Retinal pigment epithelial cell (primary cell): ENCODE measurements around the gene BMERB1.
"Not testable (repeated sequence)": the region's sequence is repeated elsewhere in the genome, so short reads cannot be mapped to it uniquely, and the experiment has no call there.

Experiments
- DNase-seq: peaks from one replicate; pipeline ENCODE4 v3.0.0-alpha.2; 2010; ENCODE audit warnings: low read depth
- H3K4me3 ChIP-seq: 2 replicates; pipeline ENCODE4 v1.5.1; 2011; ENCODE audit warnings: mild to moderate bottlenecking, low read length, control low read depth, moderate library complexity
- TF ChIP-seq, protein P1 (sequence below): conservative IDR thresholded peaks from 2 replicates; pipeline ENCODE4 v1.5.1; 2011; ENCODE audit warnings: low read depth, low read length, control low read depth, inconsistent platforms

BMERB1 gene

DNA sequence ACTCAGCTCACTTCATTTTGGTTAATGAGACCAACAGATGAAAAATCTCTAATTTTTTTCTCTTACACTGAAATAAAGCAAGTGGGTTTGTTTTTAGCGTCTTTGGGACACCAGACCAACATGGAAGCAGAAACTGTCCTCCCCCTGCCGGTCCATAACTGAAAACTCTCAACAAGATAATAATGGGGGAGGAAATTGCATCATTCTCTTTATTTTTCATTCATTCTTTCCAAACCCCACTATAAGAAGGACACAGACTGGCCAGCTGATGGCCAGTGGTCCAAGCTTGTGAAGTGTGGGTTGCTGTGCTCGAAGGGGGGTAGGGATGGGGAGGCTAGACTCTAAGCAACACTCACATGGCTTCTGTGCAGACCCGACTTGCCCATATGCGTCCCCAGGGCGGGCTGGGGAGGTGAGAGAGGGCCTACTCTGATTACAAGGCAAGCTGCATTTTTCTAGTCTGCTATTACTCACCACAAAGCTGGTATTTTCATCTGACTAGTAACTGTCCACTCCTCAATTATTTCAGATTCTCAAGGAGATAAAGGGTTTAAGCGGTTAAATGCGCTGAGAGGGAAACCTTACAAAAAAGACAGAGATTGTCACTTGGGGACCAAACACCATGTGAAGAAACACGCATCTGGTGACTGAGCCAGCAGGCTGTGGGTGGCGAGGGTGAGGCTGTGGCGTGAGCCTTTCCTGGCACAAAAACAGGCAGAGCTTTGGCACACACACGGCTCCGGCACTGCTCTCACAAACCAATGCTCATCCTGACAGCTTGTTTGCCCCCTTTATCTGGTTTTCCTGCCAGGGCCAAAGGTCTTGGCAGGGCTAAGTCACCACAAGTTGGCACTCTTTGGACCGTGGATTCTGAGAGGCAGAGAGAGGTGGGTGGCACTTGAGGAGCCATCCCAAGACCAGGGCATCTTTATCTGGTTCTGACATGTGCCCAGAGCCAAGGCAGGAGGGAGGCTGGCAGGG, 170.4 kb downstream of the BMERB1 start:
- no peak overlapping the region for H3K4me3 ChIP-seq
- DNase-seq, result no peak
- TF ChIP-seq, protein P1, sequence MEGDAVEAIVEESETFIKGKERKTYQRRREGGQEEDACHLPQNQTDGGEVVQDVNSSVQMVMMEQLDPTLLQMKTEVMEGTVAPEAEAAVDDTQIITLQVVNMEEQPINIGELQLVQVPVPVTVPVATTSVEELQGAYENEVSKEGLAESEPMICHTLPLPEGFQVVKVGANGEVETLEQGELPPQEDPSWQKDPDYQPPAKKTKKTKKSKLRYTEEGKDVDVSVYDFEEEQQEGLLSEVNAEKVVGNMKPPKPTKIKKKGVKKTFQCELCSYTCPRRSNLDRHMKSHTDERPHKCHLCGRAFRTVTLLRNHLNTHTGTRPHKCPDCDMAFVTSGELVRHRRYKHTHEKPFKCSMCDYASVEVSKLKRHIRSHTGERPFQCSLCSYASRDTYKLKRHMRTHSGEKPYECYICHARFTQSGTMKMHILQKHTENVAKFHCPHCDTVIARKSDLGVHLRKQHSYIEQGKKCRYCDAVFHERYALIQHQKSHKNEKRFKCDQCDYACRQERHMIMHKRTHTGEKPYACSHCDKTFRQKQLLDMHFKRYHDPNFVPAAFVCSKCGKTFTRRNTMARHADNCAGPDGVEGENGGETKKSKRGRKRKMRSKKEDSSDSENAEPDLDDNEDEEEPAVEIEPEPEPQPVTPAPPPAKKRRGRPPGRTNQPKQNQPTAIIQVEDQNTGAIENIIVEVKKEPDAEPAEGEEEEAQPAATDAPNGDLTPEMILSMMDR, result no peak

DNA sequence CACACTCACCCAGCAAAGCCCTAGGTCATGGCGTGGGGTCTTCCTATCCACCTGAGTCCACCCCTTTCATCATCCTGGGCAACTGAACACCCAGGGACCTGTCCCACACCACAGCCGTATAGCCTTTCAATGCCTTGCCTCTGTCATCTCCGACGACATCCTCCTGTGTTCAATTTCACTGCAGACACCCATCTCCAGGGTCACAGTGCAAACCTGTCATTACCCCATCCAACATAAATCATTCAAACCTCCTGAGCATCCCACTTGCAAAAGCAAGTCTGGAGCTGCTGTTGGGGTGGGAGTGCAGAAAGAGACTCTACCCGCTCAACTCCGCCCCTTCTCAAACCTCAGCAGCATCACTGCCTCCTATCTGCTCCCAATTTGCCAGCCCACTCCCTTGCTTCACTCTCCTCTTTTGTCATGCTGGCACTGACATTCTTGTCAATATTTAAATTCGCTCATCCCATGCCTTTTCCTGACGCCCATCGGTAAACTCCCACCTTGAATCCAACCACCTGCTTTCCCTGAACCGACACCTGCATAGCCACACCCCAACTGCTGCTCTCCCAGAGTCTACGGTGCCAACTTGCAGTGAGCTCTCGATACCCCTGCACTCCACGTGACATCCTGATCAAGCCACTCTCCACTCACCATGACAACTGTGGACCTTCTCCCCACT, 171.6 kb downstream of the BMERB1 start:
- no peak for DNase-seq
- TF ChIP-seq, protein P1, result no peak
- no peak overlapping the region for H3K4me3 ChIP-seq

DNA sequence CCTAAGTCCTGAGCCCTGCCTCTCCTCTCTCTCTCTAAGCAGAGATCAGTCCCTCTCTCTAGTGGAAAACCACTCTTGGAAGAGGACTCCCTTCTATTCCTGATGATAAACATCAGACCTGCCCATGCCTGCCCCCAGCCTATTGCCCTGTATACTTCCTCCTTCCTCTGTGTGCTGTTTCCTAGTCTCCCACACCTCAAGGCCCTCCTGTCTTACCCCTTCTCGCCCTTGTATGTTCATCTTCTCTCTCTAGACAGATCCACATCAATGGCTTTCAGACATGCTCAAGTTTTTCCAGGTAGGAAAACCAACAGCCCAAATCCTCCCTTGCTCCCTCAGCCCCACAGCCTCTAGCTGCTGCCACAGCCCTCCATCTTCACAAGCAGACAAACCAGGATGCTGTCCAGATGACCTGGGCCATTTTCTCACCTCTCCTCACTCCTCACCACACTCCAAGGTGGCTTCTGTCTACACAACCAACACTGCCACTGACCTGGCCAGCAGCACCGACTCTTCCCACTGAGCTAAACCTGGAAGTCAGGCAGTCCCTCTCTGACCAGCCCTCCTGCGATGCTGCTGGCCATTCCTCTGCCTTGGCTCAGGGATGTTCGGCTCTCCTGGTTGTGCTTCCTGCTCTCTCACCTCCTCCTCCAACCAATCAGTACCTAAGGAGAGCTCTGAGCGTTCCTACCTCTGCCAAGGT, 172.3 kb downstream of the BMERB1 start:
- no peak overlapping the region for H3K4me3 ChIP-seq
- DNase-seq, result no peak
- TF ChIP-seq, protein P1, result no peak

DNA sequence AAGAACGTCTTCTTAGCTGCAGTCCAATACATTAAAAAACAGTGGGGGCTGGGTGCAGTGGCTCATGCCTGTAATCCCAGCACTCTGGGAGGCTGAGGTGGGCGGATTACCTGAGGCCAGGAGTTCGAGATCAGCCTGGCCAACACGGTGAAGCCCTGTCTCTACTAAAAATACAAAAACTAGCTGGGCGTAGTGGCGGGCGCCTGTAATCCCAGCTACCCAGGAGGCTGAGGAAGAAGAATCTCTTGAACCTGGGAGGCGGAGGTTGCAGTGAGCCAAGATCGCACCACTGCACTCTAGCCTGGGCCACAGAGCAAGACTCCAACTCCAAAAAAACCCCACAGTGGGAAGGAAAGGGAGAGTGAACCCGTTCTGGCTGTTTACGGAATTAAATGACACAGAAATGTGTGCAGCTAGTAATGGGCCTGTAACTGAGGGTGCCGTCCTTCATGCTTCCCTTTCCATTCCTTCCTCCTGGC, 172.9 kb downstream of the BMERB1 start:
- DNase-seq, result not testable (repeated sequence)

DNA sequence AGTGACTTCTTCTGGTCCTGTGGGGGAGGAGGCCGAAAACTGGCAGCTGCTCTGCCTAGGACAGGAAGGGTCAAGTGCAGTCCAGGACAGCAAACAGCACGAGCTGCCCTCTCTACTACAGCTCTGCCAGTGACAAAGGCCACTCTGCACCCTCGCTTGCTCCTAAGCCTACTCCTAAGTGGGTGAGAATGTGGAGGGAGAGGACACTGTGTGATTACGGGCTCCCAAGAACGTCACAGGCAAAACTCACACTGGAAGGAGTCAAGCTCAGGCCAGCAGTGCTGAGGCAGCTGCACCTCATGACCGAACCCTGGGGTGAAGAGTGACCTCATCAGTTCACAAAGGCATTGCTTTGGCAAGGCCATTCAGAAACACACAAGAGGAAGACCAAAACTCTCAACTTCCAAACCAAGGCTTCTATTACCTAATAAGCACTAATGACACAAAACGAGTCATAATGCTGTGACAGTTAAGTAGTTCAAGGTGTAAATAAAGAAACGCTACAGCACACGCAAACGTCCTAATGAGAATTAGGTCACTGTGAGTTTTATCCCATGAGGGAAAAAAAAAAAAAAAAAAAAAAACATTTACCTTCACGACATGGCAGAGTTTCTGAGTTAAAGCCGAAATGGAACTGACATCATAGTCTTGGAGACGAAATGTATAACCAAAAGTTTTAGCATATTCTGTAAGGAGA, 173.5 kb downstream of the BMERB1 start:
- H3K4me3 ChIP-seq, result no peak overlapping the region
- no peak for DNase-seq
- TF ChIP-seq, protein P1, result no peak

More for the DNA sequence above, 172.9 kb downstream of the BMERB1 start:
- not testable (repeated sequence) for H3K4me3 ChIP-seq

DNA sequence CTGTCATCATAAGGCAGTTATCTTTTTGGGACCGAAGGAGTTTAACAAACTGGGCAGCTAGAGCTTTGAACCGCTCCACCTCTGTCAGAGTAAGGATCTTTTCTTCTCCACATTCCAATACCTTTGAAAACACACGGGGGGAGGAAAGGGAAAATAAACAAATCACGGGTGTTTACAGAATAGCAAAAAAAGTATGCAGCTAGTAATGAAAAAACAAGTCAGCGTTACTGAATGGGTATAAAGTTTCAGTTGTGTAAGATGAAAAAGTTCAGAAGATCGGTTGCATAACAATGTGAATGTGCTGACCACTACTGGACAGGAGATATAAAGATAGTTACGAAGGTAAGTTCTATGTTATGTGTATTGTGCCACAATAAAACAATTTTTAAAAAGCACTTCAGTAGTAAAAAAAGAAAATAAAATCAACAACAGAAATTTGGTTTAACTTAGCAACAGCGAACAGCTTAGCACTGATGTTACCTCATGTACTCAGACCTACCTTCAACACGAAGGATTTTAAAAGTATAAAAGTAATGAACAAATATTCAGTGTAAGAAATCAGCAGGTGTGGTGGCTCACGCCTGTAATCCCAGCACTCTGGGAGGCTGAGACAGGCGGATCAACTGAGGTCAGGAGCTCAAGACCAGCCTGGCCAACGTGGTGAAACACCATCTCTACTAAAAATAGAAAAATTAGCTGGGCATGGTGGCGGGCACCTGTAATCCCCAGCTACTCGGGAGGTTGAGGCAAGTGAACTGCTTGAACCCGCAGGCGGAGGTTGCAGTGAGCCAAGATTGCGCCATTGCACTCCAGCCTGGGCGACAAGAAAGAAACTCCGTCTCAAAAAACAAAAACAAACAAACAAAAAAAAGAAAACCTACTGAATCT, 174.3 kb downstream of the BMERB1 start:
- TF ChIP-seq, protein P1, result no peak
- no peak for DNase-seq
- no peak overlapping the region for H3K4me3 ChIP-seq
